Sigmoid colon (tissue), 4 donors: Measurements from ENCODE around the gene ABCA1.

Experiments
- CTCF ChIP-seq, 4 experiments: fragments of 450-650 bp in 3 of 4; fragments of 200-600 bp in 1 of 4; IDR thresholded peaks; one replicate each; pipeline ENCODE4 v1.5.1; 2016 to 2019; ENCODE audit warnings: antibody characterized with exemption in 4 of 4, mild to moderate bottlenecking in 3 of 4, moderate library complexity in 2 of 4
- POLR2A ChIP-seq, 2 donors: fragments of 450-650 bp; IDR thresholded peaks; one replicate each; pipeline ENCODE4 v1.6.1; 2016; ENCODE audit warnings: antibody characterized with exemption in 2 of 2, mild to moderate bottlenecking in 2 of 2, moderate library complexity in 2 of 2
- POLR2AphosphoS5 ChIP-seq, 4 donors: sonication (generic); formaldehyde crosslinking; IDR thresholded peaks; one replicate each; pipeline ENCODE4 v1.6.1; 2017; ENCODE audit warnings: antibody characterized with exemption in 4 of 4

- TF ChIP-seq CTCF (IDR thresholded peaks at IDR 0.05) (no peak), POLR2A (IDR thresholded peaks at IDR 0.05) (no peak), POLR2AphosphoS5 (IDR thresholded peaks at IDR 0.05) (no peak)
Measured at GRCh38 chr9:104883169-104883568, 44.8 kb downstream of the ABCA1 start.
